Fibroblast of lung (primary cell): Measurements from ENCODE around the gene BCL11A. TPM values are rescaled to one million over a fixed set of nuclear protein-coding genes. Genes with fewer than 3 reads are reported as not detected.

Experiments used
- DNase-seq, 2 donors: peaks; one replicate each; pipeline versions ENCODE4 v3.0.0 to v3.0.0-alpha.2; 2010; ENCODE audit warnings: low read depth in 2 of 2
- H2AFZ ChIP-seq: 2 replicates; pipeline ENCODE4 v1.5.1; 2012; ENCODE audit warnings: low read length, control low read depth, inconsistent platforms
- H3K27ac ChIP-seq: 2 replicates; pipeline ENCODE4 v1.5.1; 2011; ENCODE audit warnings: low read length, control low read depth; ENCODE audit not compliant: insufficient read depth
- H3K27me3 ChIP-seq: 2 replicates; pipeline ENCODE4 v1.5.1; 2011; ENCODE audit warnings: mild to moderate bottlenecking, low read length; ENCODE audit not compliant: control insufficient read depth, insufficient read depth
- H3K36me3 ChIP-seq: 2 replicates; pipeline ENCODE4 v1.5.1; 2011; ENCODE audit warnings: low read length; ENCODE audit not compliant: control insufficient read depth, insufficient read depth
- H3K4me1 ChIP-seq: 2 replicates; pipeline ENCODE4 v1.5.1; 2011; ENCODE audit warnings: low read length; ENCODE audit not compliant: control insufficient read depth, insufficient read depth; ENCODE audit errors: extremely low read depth
- H3K4me2 ChIP-seq: 2 replicates; pipeline ENCODE4 v1.5.1; 2011; ENCODE audit warnings: low read length, control low read depth; ENCODE audit not compliant: insufficient read depth; ENCODE audit errors: extremely low read depth
- H3K4me3 ChIP-seq, 4 experiments: fragments of 200-600 bp in 1 of 4; sonication (generic) in 1 of 4; replicated peaks in 1 of 4; 2 replicates each; pipeline ENCODE4 v1.5.1; 2011 to 2016; ENCODE audit warnings: low read length in 4 of 4, low read depth in 3 of 4, mild to moderate bottlenecking in 3 of 4, control low read depth in 2 of 4, inconsistent platforms in 1 of 4, mixed read lengths in 1 of 4; ENCODE audit not compliant: insufficient read depth in 1 of 4; ENCODE audit errors: control extremely low read depth in 1 of 4
- H3K79me2 ChIP-seq: 2 replicates; pipeline ENCODE4 v1.5.1; 2012; ENCODE audit warnings: mild to moderate bottlenecking, low read length, inconsistent platforms; ENCODE audit not compliant: control insufficient read depth, insufficient read depth
- H3K9ac ChIP-seq: 2 replicates; pipeline ENCODE4 v1.5.1; 2011; ENCODE audit warnings: mild to moderate bottlenecking, low read length, control low read depth; ENCODE audit not compliant: insufficient read depth
- H3K9me3 ChIP-seq: 2 replicates; pipeline ENCODE4 v1.5.1; 2012; ENCODE audit warnings: low read depth, low read length; ENCODE audit not compliant: control insufficient read depth, insufficient read depth
- H4K20me1 ChIP-seq: 2 replicates; pipeline ENCODE4 v1.5.1; 2011; ENCODE audit warnings: low read length; ENCODE audit not compliant: control insufficient read depth, insufficient read depth; ENCODE audit errors: extremely low read depth
- EZH2 ChIP-seq: IDR thresholded peaks from 2 replicates; pipeline ENCODE4 v1.5.1; 2012; ENCODE audit warnings: low read length, control low read depth, mild to moderate bottlenecking; ENCODE audit errors: missing control alignments
- polyA plus RNA-seq, 2 donors: library from polyadenylated mRNA; depleted of rRNA in 1 of 2; stranded (reverse) in 1 of 2; unstranded in 1 of 2; fragments of >200 nt; gene quantifications; 2 replicates each; pipeline ENCODE4 v1.2.1, GENCODE V29; 2011 to 2012; ENCODE audit warnings: missing spikeins in 1 of 2
- total RNA-seq: library from RNA; depleted of rRNA; stranded (reverse); fragments of >200 nt; gene quantifications from 2 replicates; pipeline ENCODE4 v1.2.1, GENCODE V29; 2014
- TF ChIP-seq, protein P1 (sequence below), 2 donors: IDR thresholded peaks in 1 of 2; conservative IDR thresholded peaks in 1 of 2; 1 replicate in 1 of 2; 2 replicates in 1 of 2; pipeline ENCODE4 v1.5.1; 2011 to 2012; ENCODE audit warnings: low read length in 2 of 2, control low read depth in 1 of 2, inconsistent platforms in 1 of 2, low read depth in 1 of 2, mild to moderate bottlenecking in 1 of 2

BCL11A gene
- total and polyA plus RNA-seq, 2 donors (not counting 1 experiment from before 2014, with no cell fraction given): 0.09 to 0.17 TPM

GRCh38 chr2:60447943-60448342, 105.5 kb downstream of the BCL11A start:
- H3K9me3 ChIP-seq: no peaks in the 10 kb centered on the region
- H3K79me2 ChIP-seq: no peaks in the 10 kb centered on the region
- no peak overlapping the region for H3K4me3 ChIP-seq
- no peak overlapping the region for H3K9ac ChIP-seq
- H3K4me1 ChIP-seq: no peaks in the 10 kb centered on the region
- no peak overlapping the region for H3K4me2 ChIP-seq
- H3K27ac ChIP-seq: no peak overlapping the region
- H2AFZ ChIP-seq: no peak overlapping the region
- no peaks in the 10 kb centered on the region for H3K36me3 ChIP-seq
- H4K20me1 ChIP-seq: no peaks in the 10 kb centered on the region
- no peak for DNase-seq
- no peaks in the 10 kb centered on the region for H3K27me3 ChIP-seq
- no peak for TF ChIP-seq EZH2
- TF ChIP-seq, protein P1, sequence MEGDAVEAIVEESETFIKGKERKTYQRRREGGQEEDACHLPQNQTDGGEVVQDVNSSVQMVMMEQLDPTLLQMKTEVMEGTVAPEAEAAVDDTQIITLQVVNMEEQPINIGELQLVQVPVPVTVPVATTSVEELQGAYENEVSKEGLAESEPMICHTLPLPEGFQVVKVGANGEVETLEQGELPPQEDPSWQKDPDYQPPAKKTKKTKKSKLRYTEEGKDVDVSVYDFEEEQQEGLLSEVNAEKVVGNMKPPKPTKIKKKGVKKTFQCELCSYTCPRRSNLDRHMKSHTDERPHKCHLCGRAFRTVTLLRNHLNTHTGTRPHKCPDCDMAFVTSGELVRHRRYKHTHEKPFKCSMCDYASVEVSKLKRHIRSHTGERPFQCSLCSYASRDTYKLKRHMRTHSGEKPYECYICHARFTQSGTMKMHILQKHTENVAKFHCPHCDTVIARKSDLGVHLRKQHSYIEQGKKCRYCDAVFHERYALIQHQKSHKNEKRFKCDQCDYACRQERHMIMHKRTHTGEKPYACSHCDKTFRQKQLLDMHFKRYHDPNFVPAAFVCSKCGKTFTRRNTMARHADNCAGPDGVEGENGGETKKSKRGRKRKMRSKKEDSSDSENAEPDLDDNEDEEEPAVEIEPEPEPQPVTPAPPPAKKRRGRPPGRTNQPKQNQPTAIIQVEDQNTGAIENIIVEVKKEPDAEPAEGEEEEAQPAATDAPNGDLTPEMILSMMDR (conservative IDR thresholded peaks at IDR 0.05 in 1 of 2, IDR thresholded peaks at IDR 0.05 in 1 of 2; ENCODE audit: low read depth in 1 of 2, low read length in 2 of 2): no peak

DNA sequence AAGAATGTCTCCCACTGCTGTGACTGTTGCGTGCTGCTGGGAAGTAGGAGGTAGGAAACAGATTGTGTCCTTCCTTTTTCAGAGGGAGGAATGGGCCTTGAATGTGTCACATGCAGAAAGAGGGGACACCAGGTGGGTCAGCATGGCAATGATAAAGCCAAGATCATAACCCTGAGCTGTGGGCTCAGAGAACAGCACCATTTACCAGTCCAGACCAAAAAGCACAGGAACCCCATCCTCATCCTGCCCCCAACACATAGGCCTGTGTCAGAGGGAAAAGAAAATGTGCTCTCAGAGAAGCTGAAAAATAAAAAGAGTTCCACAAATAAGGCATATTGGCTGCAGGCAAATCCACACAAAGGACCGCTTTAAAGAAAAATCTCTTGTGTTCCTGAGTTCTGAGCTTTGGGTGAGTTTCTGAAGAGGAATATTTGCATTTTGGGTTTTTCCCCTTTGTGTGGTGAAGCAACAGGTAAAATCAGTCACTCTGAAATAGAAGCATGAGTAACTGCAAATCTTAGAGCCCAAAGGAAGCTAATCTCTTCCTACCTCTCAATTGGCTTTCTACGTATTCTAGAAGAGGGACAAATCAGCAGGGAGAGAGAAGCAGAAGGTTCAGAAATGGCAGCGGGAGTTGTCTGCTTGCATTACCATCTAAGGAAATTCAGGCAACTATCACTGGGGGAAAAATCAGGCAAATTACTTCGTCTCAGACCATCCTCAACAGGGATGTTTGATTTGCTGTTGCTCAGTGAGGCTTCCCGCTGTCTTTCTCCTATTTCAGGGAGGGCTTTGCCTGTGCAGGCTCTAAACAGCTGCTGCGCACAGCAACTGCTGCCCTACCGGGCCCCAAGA, 106.8 kb downstream of the BCL11A start:
- Histone ChIP-seq H3K27me3 (no peaks in the 10 kb centered on the region), H3K4me2 (no peak overlapping the region), H3K9me3 (no peaks in the 10 kb centered on the region), H3K79me2 (no peaks in the 10 kb centered on the region), H2AFZ (no peak overlapping the region), H3K4me3 (no peak overlapping the region), H3K27ac (no peak overlapping the region), H3K4me1 (no peaks in the 10 kb centered on the region), H4K20me1 (no peaks in the 10 kb centered on the region), H3K9ac (no peak overlapping the region), H3K36me3 (no peaks in the 10 kb centered on the region)
- DNase-seq: no peak
- no peak for TF ChIP-seq EZH2
- TF ChIP-seq, protein P1 (conservative IDR thresholded peaks at IDR 0.05 in 1 of 2, IDR thresholded peaks at IDR 0.05 in 1 of 2; ENCODE audit: low read depth in 1 of 2, low read length in 2 of 2): no peak

- Histone ChIP-seq H2AFZ (no peak overlapping the region), H3K79me2 (no peaks in the 10 kb centered on the region), H3K27me3 (no peaks in the 10 kb centered on the region), H3K4me1 (no peaks in the 10 kb centered on the region), H3K4me2 (no peak overlapping the region), H3K4me3 (no peak overlapping the region), H3K36me3 (no peaks in the 10 kb centered on the region), H4K20me1 (no peaks in the 10 kb centered on the region), H3K27ac (no peak overlapping the region), H3K9me3 (no peaks in the 10 kb centered on the region), H3K9ac (no peak overlapping the region)
- no peak for TF ChIP-seq EZH2
- TF ChIP-seq, protein P1 (conservative IDR thresholded peaks at IDR 0.05 in 1 of 2, IDR thresholded peaks at IDR 0.05 in 1 of 2; ENCODE audit: low read depth in 1 of 2, low read length in 2 of 2): no peak
- DNase-seq: peak in 1 of 2 donors; percentile 19
These were observed 107.7 kb downstream of the BCL11A start for GRCh38 chr2:60445684-60446179.
